Astrocyte (in vitro differentiated cells and primary cell): ENCODE results near the gene EP300. TPM values are rescaled to one million over a fixed set of nuclear protein-coding genes. Genes with fewer than 3 reads are reported as not detected.

Experiments used
- DNase-seq: peaks from one replicate; pipeline ENCODE4 v3.0.0-alpha.2; 2010; ENCODE audit warnings: low read depth
- FAIRE-seq: peaks from 2 replicates; lab custom pipeline; 2011; peaks lifted over from hg19 to GRCh38; lab: Jason Lieb, UNC
- H2AFZ ChIP-seq: 2 replicates; pipeline ENCODE4 v1.6.0; 2012; ENCODE audit warnings: low read depth, low read length, inconsistent platforms
- H3K27ac ChIP-seq: 2 replicates; pipeline ENCODE4 v1.5.1; 2011; ENCODE audit warnings: low read depth, low read length, inconsistent platforms
- H3K27me3 ChIP-seq: 2 replicates; pipeline ENCODE4 v1.6.0; 2011; ENCODE audit warnings: low read length, inconsistent platforms; ENCODE audit not compliant: insufficient read depth
- H3K36me3 ChIP-seq: 2 replicates; pipeline ENCODE4 v1.5.1; 2011; ENCODE audit warnings: low read length, inconsistent platforms; ENCODE audit not compliant: insufficient read depth
- H3K4me1 ChIP-seq: 2 replicates; pipeline ENCODE4 v1.5.1; 2011; ENCODE audit warnings: low read length, inconsistent platforms; ENCODE audit not compliant: insufficient read depth
- H3K4me2 ChIP-seq: 2 replicates; pipeline ENCODE4 v1.6.0; 2012; ENCODE audit warnings: low read length, inconsistent platforms
- H3K4me3 ChIP-seq: 2 replicates; pipeline ENCODE4 v1.5.1; 2011; ENCODE audit warnings: low read depth, mild to moderate bottlenecking, low read length, inconsistent platforms; ENCODE audit not compliant: insufficient read depth
- H3K79me2 ChIP-seq: 2 replicates; pipeline ENCODE4 v1.6.0; 2012; ENCODE audit warnings: mild to moderate bottlenecking, low read length, inconsistent platforms; ENCODE audit not compliant: insufficient read depth
- H3K9ac ChIP-seq: 2 replicates; pipeline ENCODE4 v1.6.0; 2012; ENCODE audit warnings: mild to moderate bottlenecking, low read length, inconsistent platforms
- H3K9me3 ChIP-seq: 2 replicates; pipeline ENCODE4 v1.5.1; 2012; ENCODE audit warnings: low read depth, mild to moderate bottlenecking, low read length, inconsistent platforms; ENCODE audit not compliant: insufficient read depth
- H4K20me1 ChIP-seq: 2 replicates; pipeline ENCODE4 v1.6.0; 2012; ENCODE audit warnings: low read length, inconsistent platforms; ENCODE audit not compliant: insufficient read depth
- H3K27ac Mint-ChIP-seq: one replicate; pipeline ENCODE4 v1.8.0; 2021; ENCODE audit warnings: mild to moderate bottlenecking, mixed read lengths; ENCODE audit not compliant: unreplicated experiment
- H3K27me3 Mint-ChIP-seq: one replicate; pipeline ENCODE4 v1.8.0; 2021; ENCODE audit warnings: low read depth, mixed read lengths; ENCODE audit not compliant: unreplicated experiment
- H3K36me3 Mint-ChIP-seq: one replicate; pipeline ENCODE4 v1.8.0; 2021; ENCODE audit warnings: low read depth, mixed read lengths; ENCODE audit not compliant: unreplicated experiment
- H3K4me1 Mint-ChIP-seq: one replicate; pipeline ENCODE4 v1.8.0; 2021; ENCODE audit warnings: low read depth, mixed read lengths; ENCODE audit not compliant: unreplicated experiment
- H3K4me3 Mint-ChIP-seq: one replicate; pipeline ENCODE4 v1.8.0; 2021; ENCODE audit warnings: mild to moderate bottlenecking, moderate library complexity, mixed read lengths; ENCODE audit not compliant: unreplicated experiment
- H3K9me3 Mint-ChIP-seq: one replicate; pipeline ENCODE4 v1.8.0; 2021; ENCODE audit warnings: mild to moderate bottlenecking, mixed read lengths; ENCODE audit not compliant: unreplicated experiment
- CTCF ChIP-seq: IDR thresholded peaks from 2 replicates; pipeline ENCODE4 v1.5.1; 2011; ENCODE audit warnings: low read depth, mild to moderate bottlenecking, inconsistent platforms, low read length, moderate library complexity; ENCODE audit not compliant: insufficient read depth
- EZH2 ChIP-seq: IDR thresholded peaks from 2 replicates; pipeline ENCODE4 v1.6.1; 2012; ENCODE audit warnings: mild to moderate bottlenecking, low read length, inconsistent platforms; ENCODE audit not compliant: insufficient read depth
- total RNA-seq: library from RNA; stranded (reverse); gene quantifications from 2 replicates; pipeline ENCODE4 v1.2.1, GENCODE V29; 2021

EP300 gene
- total RNA-seq, 1 donor from 2014 or later, result 64.7 TPM

- FAIRE-seq, result no peak
- Histone ChIP-seq H3K36me3 (peaks cover 59% of the 10 kb centered on the region), H3K9me3 (no peaks in the 10 kb centered on the region), H3K9ac (no peak overlapping the region), H3K27me3 (no peaks in the 10 kb centered on the region), H3K27ac (no peak overlapping the region), H3K4me3 (no peak overlapping the region), H3K4me2 (no peak overlapping the region), H2AFZ (no peak overlapping the region), H3K4me1 (no peaks in the 10 kb centered on the region), H3K79me2 (peaks cover 13% of the 10 kb centered on the region), H4K20me1 (peaks cover 44% of the 10 kb centered on the region)
- Mint-ChIP-seq H3K9me3 (no peaks in the 10 kb centered on the region), H3K36me3 (peaks cover 18% of the 10 kb centered on the region), H3K27ac (no peak overlapping the region), H3K4me1 (no peaks in the 10 kb centered on the region), H3K27me3 (no peaks in the 10 kb centered on the region), H3K4me3 (no peak overlapping the region)
- TF ChIP-seq EZH2, result no peak
- TF ChIP-seq CTCF, result no peak
- no peak for DNase-seq
These were observed 54.2 kb downstream of the EP300 start for GRCh38 chr22:41146573-41146972.

- H3K4me3 Mint-ChIP-seq, result no peak overlapping the region
These were observed 55.3 kb downstream of the EP300 start for GRCh38 chr22:41147722-41148121.

More at GRCh38 chr22:41147722-41148121, 55.3 kb downstream of the EP300 start:
- Mint-ChIP-seq H3K27me3 (no peaks in the 10 kb centered on the region), H3K27ac (no peak overlapping the region), H3K36me3 (peaks cover 15% of the 10 kb centered on the region), H3K9me3 (no peaks in the 10 kb centered on the region), H3K4me1 (no peaks in the 10 kb centered on the region)
- Histone ChIP-seq H3K27me3 (no peaks in the 10 kb centered on the region), H3K36me3 (peaks cover 61% of the 10 kb centered on the region), H3K9me3 (no peaks in the 10 kb centered on the region), H3K4me1 (no peaks in the 10 kb centered on the region), H2AFZ (no peak overlapping the region), H4K20me1 (peaks cover 39% of the 10 kb centered on the region), H3K4me2 (no peak overlapping the region), H3K79me2 (peaks cover 7% of the 10 kb centered on the region), H3K9ac (no peak overlapping the region), H3K27ac (no peak overlapping the region), H3K4me3 (no peak overlapping the region)
- FAIRE-seq (no peak), DNase-seq (no peak)
- TF ChIP-seq CTCF, result no peak
- no peak for TF ChIP-seq EZH2
